ENCODE measurements around the gene ATAD1.

The ATAD1 gene

GRCh38 chr10:87703771-87704170, 114.3 kb downstream of the ATAD1 start:
- no peak overlapping the region for H3K9ac ChIP-seq (ENCODE audit: low read depth, low read length, poor library complexity, severe bottlenecking)
- no peaks in the 10 kb centered on the region for H3K9me2 ChIP-seq (replicated peaks; ENCODE audit: low read depth, low read length)
- H3K9me3 ChIP-seq (ENCODE audit: insufficient read depth, low read depth, low read length): no peaks in the 10 kb centered on the region
- TF ChIP-seq CTCF (conservative IDR thresholded peaks at IDR 0.05; ENCODE audit: low read length): no peak
- no peak for TF ChIP-seq EZH2phosphoT487 (IDR thresholded peaks at IDR 0.05; ENCODE audit: borderline replicate concordance)
- H3K36me3 ChIP-seq (ENCODE audit: insufficient read depth, low read length): no peaks in the 10 kb centered on the region
- no peaks in the 10 kb centered on the region for H3F3A ChIP-seq (ENCODE audit: low read depth)
- H4K20me1 ChIP-seq (ENCODE audit: insufficient read depth, low read length, poor library complexity, severe bottlenecking): no peaks in the 10 kb centered on the region
- H3K4me3 ChIP-seq (ENCODE audit: low read length, poor library complexity, severe bottlenecking): no peak overlapping the region
- no peaks in the 10 kb centered on the region for H3K4me1 ChIP-seq (ENCODE audit: insufficient read depth, low read length, poor library complexity, severe bottlenecking)
- no peaks in the 10 kb centered on the region for H3K27me3 ChIP-seq (ENCODE audit: insufficient read depth, low read length, poor library complexity, severe bottlenecking)
- H3K79me2 ChIP-seq (ENCODE audit: insufficient read depth, low read length): no peaks in the 10 kb centered on the region
- no peak overlapping the region for H2AFZ ChIP-seq (ENCODE audit: low read length)
- no peak overlapping the region for H3K4me2 ChIP-seq (ENCODE audit: low read depth, low read length, poor library complexity, severe bottlenecking)

- no peaks in the 10 kb centered on the region for H3K9me3 ChIP-seq (ENCODE audit: insufficient read depth, low read depth, low read length)
- H3K4me2 ChIP-seq (ENCODE audit: low read depth, low read length, poor library complexity, severe bottlenecking): no peak overlapping the region
- no peak overlapping the region for H3K4me3 ChIP-seq (ENCODE audit: low read length, poor library complexity, severe bottlenecking)
- TF ChIP-seq EZH2phosphoT487 (IDR thresholded peaks at IDR 0.05; ENCODE audit: borderline replicate concordance) (no peak), CTCF (conservative IDR thresholded peaks at IDR 0.05; ENCODE audit: low read length) (no peak)
- no peak overlapping the region for H2AFZ ChIP-seq (ENCODE audit: low read length)
- H3F3A ChIP-seq (ENCODE audit: low read depth): no peaks in the 10 kb centered on the region
- H3K27me3 ChIP-seq (ENCODE audit: insufficient read depth, low read length, poor library complexity, severe bottlenecking): no peaks in the 10 kb centered on the region
- H3K36me3 ChIP-seq (ENCODE audit: insufficient read depth, low read length): no peaks in the 10 kb centered on the region
- no peak overlapping the region for H3K9ac ChIP-seq (ENCODE audit: low read depth, low read length, poor library complexity, severe bottlenecking)
- no peaks in the 10 kb centered on the region for H3K4me1 ChIP-seq (ENCODE audit: insufficient read depth, low read length, poor library complexity, severe bottlenecking)
- no peaks in the 10 kb centered on the region for H3K79me2 ChIP-seq (ENCODE audit: insufficient read depth, low read length)
- no peaks in the 10 kb centered on the region for H3K9me2 ChIP-seq (replicated peaks; ENCODE audit: low read depth, low read length)
- H4K20me1 ChIP-seq (ENCODE audit: insufficient read depth, low read length, poor library complexity, severe bottlenecking): no peaks in the 10 kb centered on the region
Measured at GRCh38 chr10:87702973-87703294, 115.1 kb downstream of the ATAD1 start.

- no peak overlapping the region for H2AFZ ChIP-seq (ENCODE audit: low read length)
- H3K4me2 ChIP-seq (ENCODE audit: low read depth, low read length, poor library complexity, severe bottlenecking): no peak overlapping the region
- no peaks in the 10 kb centered on the region for H3K4me1 ChIP-seq (ENCODE audit: insufficient read depth, low read length, poor library complexity, severe bottlenecking)
- H3K79me2 ChIP-seq (ENCODE audit: insufficient read depth, low read length): no peaks in the 10 kb centered on the region
- H3F3A ChIP-seq (ENCODE audit: low read depth): no peaks in the 10 kb centered on the region
- H3K9me2 ChIP-seq (replicated peaks; ENCODE audit: low read depth, low read length): no peaks in the 10 kb centered on the region
- no peak overlapping the region for H3K4me3 ChIP-seq (ENCODE audit: low read length, poor library complexity, severe bottlenecking)
- no peaks in the 10 kb centered on the region for H4K20me1 ChIP-seq (ENCODE audit: insufficient read depth, low read length, poor library complexity, severe bottlenecking)
- no peak overlapping the region for H3K9ac ChIP-seq (ENCODE audit: low read depth, low read length, poor library complexity, severe bottlenecking)
- H3K27me3 ChIP-seq (ENCODE audit: insufficient read depth, low read length, poor library complexity, severe bottlenecking): no peaks in the 10 kb centered on the region
- TF ChIP-seq EZH2phosphoT487 (IDR thresholded peaks at IDR 0.05; ENCODE audit: borderline replicate concordance) (no peak), CTCF (conservative IDR thresholded peaks at IDR 0.05; ENCODE audit: low read length) (no peak)
- H3K9me3 ChIP-seq (ENCODE audit: insufficient read depth, low read depth, low read length): no peaks in the 10 kb centered on the region
- H3K36me3 ChIP-seq (ENCODE audit: insufficient read depth, low read length): no peaks in the 10 kb centered on the region
Measured at GRCh38 chr10:87702260-87702972, 115.6 kb downstream of the ATAD1 start.
